ENCODE data around the gene GRPEL1. TPM values are rescaled to one million over a fixed set of nuclear protein-coding genes. Genes with fewer than 3 reads are reported as not detected.

Gene GRPEL1
- polyA plus RNA-seq, 1 donor from 2014 or later: 28.5 TPM

DNA sequence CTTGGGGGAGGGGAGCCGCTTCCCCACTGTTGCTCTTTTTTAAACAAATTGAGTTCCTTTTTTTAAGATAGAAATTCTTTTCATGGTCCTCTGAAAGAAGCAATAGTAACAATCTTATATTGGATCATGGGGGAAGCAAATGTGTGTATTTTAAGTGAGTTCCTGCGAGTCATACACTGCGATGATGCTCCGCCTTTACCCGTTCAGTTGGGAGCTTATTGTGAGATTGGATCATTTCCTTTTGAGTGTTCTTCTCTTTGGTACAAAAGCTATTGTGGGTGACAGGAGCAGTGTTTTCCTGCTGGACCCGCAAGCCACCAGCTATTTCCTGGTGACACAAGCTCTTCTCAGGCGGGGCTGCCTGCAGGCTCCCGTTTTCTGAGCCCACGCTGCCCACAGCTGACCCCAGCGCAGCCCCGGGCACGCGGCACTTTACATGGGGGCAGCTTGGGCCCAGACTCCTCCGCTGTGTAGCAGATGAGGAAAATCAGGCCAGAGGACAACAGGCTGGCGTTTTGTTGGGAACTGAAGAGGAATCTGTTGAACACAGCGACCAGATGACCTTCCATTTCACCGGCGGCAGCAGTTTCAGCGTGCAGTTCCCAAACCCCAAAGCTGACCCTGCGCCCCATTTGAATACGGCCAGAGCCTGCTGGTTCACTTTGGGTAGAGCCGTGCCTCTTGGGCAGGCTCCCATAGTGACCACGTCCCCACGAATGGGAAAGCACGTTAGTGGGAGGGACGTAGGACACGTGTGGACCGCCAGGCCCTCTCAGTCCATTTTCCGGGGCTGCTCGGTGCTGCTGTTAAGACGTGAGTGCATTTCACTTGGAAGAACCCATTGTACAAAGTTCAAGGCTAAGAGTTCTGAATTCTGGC, 12.5 kb downstream of the GRPEL1 start:
- Histone ChIP-seq H3K27me3 (ENCODE audit: insufficient read depth, low read depth, low read length) (no peaks in the 10 kb centered on the region), H3K9me2 (ENCODE audit: insufficient read depth, low read length) (no peaks in the 10 kb centered on the region), H3F3A (ENCODE audit: insufficient read depth, low read length, poor library complexity, severe bottlenecking) (no peaks in the 10 kb centered on the region), H3K4me2 (ENCODE audit: low read length) (no peak overlapping the region), H3K27ac (ENCODE audit: low read length) (no peak overlapping the region), H3K9me3 (ENCODE audit: low read length) (no peaks in the 10 kb centered on the region), H3K36me3 (ENCODE audit: insufficient read depth, low read length) (peaks cover 14% of the 10 kb centered on the region), H4K20me1 (ENCODE audit: insufficient read depth) (no peaks in the 10 kb centered on the region), H3K4me3 (ENCODE audit: low read length) (no peak overlapping the region), H2AFZ (ENCODE audit: low read depth, low read length) (no peak overlapping the region), H3K9ac (ENCODE audit: low read length) (no peak overlapping the region), H3K79me2 (replicated peaks; ENCODE audit: insufficient read depth, low read length) (no peaks in the 10 kb centered on the region)
- TF ChIP-seq SMC3 (conservative IDR thresholded peaks at IDR 0.05; ENCODE audit: poor library complexity) (no peak), RAD21 (conservative IDR thresholded peaks at IDR 0.05) (no peak), MXI1 (conservative IDR thresholded peaks at IDR 0.05; ENCODE audit: poor library complexity, severe bottlenecking) (no peak), POLR2AphosphoS5 (IDR thresholded peaks at IDR 0.05) (no peak), TAF1 (IDR thresholded peaks at IDR 0.05; ENCODE audit: low read depth) (no peak), EZH2 (IDR thresholded peaks at IDR 0.05; ENCODE audit: borderline replicate concordance, insufficient read depth, low read length, poor library complexity, severe bottlenecking) (no peak), EP300 (conservative IDR thresholded peaks at IDR 0.05; ENCODE audit: poor library complexity, severe bottlenecking) (no peak)
- TF ChIP-seq, protein P1, sequence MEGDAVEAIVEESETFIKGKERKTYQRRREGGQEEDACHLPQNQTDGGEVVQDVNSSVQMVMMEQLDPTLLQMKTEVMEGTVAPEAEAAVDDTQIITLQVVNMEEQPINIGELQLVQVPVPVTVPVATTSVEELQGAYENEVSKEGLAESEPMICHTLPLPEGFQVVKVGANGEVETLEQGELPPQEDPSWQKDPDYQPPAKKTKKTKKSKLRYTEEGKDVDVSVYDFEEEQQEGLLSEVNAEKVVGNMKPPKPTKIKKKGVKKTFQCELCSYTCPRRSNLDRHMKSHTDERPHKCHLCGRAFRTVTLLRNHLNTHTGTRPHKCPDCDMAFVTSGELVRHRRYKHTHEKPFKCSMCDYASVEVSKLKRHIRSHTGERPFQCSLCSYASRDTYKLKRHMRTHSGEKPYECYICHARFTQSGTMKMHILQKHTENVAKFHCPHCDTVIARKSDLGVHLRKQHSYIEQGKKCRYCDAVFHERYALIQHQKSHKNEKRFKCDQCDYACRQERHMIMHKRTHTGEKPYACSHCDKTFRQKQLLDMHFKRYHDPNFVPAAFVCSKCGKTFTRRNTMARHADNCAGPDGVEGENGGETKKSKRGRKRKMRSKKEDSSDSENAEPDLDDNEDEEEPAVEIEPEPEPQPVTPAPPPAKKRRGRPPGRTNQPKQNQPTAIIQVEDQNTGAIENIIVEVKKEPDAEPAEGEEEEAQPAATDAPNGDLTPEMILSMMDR (IDR thresholded peaks at IDR 0.05; ENCODE audit: poor library complexity, severe bottlenecking): no peak
- TF ChIP-seq, protein P2, sequence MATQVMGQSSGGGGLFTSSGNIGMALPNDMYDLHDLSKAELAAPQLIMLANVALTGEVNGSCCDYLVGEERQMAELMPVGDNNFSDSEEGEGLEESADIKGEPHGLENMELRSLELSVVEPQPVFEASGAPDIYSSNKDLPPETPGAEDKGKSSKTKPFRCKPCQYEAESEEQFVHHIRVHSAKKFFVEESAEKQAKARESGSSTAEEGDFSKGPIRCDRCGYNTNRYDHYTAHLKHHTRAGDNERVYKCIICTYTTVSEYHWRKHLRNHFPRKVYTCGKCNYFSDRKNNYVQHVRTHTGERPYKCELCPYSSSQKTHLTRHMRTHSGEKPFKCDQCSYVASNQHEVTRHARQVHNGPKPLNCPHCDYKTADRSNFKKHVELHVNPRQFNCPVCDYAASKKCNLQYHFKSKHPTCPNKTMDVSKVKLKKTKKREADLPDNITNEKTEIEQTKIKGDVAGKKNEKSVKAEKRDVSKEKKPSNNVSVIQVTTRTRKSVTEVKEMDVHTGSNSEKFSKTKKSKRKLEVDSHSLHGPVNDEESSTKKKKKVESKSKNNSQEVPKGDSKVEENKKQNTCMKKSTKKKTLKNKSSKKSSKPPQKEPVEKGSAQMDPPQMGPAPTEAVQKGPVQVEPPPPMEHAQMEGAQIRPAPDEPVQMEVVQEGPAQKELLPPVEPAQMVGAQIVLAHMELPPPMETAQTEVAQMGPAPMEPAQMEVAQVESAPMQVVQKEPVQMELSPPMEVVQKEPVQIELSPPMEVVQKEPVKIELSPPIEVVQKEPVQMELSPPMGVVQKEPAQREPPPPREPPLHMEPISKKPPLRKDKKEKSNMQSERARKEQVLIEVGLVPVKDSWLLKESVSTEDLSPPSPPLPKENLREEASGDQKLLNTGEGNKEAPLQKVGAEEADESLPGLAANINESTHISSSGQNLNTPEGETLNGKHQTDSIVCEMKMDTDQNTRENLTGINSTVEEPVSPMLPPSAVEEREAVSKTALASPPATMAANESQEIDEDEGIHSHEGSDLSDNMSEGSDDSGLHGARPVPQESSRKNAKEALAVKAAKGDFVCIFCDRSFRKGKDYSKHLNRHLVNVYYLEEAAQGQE (IDR thresholded peaks at IDR 0.05; ENCODE audit: borderline replicate concordance): no peak

DNA sequence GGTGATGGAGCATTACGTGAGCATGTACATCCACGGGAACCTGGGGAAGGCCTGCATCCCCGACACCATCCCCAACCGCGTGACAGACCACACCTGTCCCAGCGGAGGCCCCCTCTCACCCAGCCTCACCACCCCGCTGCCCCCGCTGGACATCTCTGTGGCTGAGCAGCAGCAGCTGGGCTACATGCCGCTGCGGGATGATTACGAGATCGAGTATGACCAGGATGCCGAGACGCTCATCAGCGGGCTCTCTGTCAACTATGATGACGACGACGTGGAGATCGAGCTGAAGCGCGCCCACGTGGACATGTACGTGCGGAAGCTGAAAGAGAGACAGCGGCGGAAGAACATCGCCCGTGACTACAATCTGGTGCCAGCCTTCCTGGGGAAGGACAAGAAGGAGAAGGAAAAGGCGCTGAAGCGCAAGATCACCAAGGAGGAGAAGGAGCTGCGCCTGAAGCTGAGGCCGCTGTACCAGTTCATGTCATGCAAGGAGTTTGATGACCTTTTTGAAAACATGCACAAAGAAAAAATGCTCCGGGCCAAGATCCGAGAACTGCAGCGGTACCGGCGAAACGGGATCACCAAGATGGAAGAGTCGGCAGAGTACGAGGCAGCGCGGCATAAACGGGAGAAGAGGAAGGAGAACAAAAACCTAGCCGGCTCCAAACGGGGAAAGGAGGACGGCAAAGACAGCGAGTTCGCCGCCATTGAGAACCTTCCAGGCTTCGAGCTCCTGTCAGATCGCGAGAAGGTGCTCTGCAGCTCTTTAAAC, 13.6 kb downstream of the GRPEL1 start:
- no peak overlapping the region for H3K9ac ChIP-seq (ENCODE audit: low read length)
- no peaks in the 10 kb centered on the region for H3K9me2 ChIP-seq (ENCODE audit: insufficient read depth, low read length)
- H3K27ac ChIP-seq (ENCODE audit: low read length): no peak overlapping the region
- no peaks in the 10 kb centered on the region for H3F3A ChIP-seq (ENCODE audit: insufficient read depth, low read length, poor library complexity, severe bottlenecking)
- no peaks in the 10 kb centered on the region for H3K27me3 ChIP-seq (ENCODE audit: insufficient read depth, low read depth, low read length)
- TF ChIP-seq EP300 (conservative IDR thresholded peaks at IDR 0.05; ENCODE audit: poor library complexity, severe bottlenecking) (no peak), RAD21 (conservative IDR thresholded peaks at IDR 0.05) (no peak), SMC3 (conservative IDR thresholded peaks at IDR 0.05; ENCODE audit: poor library complexity) (no peak)
- H3K9me3 ChIP-seq (ENCODE audit: low read length): no peaks in the 10 kb centered on the region
- H3K4me3 ChIP-seq (ENCODE audit: low read length): no peak overlapping the region
- H3K36me3 ChIP-seq (ENCODE audit: insufficient read depth, low read length): peaks cover 11% of the 10 kb centered on the region
- H2AFZ ChIP-seq (ENCODE audit: low read depth, low read length): no peak overlapping the region
- no peaks in the 10 kb centered on the region for H3K79me2 ChIP-seq (replicated peaks; ENCODE audit: insufficient read depth, low read length)
- no peaks in the 10 kb centered on the region for H4K20me1 ChIP-seq (ENCODE audit: insufficient read depth)
- H3K4me2 ChIP-seq (ENCODE audit: low read length): no peak overlapping the region

Measured in neural cell (in vitro differentiated cells).